Spleen (tissue), 7 donors: ENCODE data around the gene MN1.

Source experiments
- CTCF ChIP-seq, 11 experiments: fragments of 200-600 bp in 7 of 11; fragments of 450-650 bp in 4 of 11; sonication (generic) in 4 of 11; IDR thresholded peaks in 8 of 11; conservative IDR thresholded peaks in 3 of 11; 1 replicate in 7 of 11; 2 replicates in 4 of 11; pipeline versions ENCODE4 v1.4.0 to v1.8.0; 2016 to 2021; ENCODE audit warnings: antibody characterized with exemption in 11 of 11, inconsistent platforms in 4 of 11, mild to moderate bottlenecking in 1 of 11
- POLR2A ChIP-seq, 3 donors: fragments of 450-650 bp; IDR thresholded peaks; one replicate each; pipeline ENCODE4 v1.5.1; 2017; ENCODE audit warnings: antibody characterized with exemption in 3 of 3, mild to moderate bottlenecking in 1 of 3
- POLR2AphosphoS5 ChIP-seq, 3 donors: sonication (generic); formaldehyde crosslinking; IDR thresholded peaks; one replicate each; pipeline ENCODE4 v1.5.1; 2017; ENCODE audit warnings: antibody characterized with exemption in 3 of 3
- donor health status: DM: no; HTN: no; CAD: no; lungs with moderate emphysema.
- donor health status: DM: no; HTN: no; CAD: no.
- donor health status: DM: no; HTN: no; CAD: no.

- TF ChIP-seq CTCF (IDR thresholded peaks at IDR 0.05 in 8 of 11, conservative IDR thresholded peaks at IDR 0.05 in 3 of 11) (no peak), POLR2AphosphoS5 (IDR thresholded peaks at IDR 0.05) (no peak), POLR2A (IDR thresholded peaks at IDR 0.05) (no peak)
Observed at GRCh38 chr22:27732391-27732790, 69.2 kb downstream of the MN1 start.
